Measurements from ENCODE around the gene PCDHGA6.
"Not testable (repeated sequence)": the region's sequence is repeated elsewhere in the genome, so short reads cannot be mapped to it uniquely, and the experiment has no call there.

PCDHGA6 gene

DNA sequence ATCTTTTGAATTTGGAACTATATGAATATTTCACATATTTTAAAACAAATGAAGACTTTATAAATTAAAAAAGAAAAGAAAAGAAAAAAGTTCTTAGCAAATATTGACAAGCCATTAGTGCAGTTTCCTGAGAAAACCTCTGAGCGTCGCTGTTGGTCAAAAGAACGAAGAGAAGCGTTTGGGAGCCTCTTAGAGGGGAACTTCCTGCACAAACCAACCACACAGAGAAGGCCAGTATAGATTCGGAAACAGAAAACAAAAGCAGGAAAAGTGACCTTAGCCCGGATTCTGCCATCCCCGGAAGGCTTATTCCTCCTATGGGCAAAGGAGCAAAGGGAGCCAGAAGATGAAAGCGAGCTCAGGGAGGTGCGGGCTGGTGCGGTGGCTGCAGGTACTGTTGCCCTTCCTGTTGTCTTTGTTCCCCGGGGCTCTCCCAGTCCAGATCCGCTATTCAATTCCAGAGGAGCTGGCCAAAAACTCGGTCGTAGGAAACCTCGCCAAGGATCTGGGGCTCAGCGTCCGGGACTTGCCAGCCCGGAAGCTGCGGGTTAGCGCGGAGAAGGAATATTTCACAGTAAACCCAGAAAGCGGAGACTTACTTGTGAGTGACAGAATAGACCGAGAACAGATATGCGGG, 13.8 kb upstream of the PCDHGA6 start, which contains the start of gene PCDHGB2:
PCDHGB2 (plus strand) TSS at position 205 of the 637 bp plus-strand sequence; CDS start at position 347, 142 bp downstream.
- DNase-seq (ENCODE audit: low read depth) = no peak

DNA sequence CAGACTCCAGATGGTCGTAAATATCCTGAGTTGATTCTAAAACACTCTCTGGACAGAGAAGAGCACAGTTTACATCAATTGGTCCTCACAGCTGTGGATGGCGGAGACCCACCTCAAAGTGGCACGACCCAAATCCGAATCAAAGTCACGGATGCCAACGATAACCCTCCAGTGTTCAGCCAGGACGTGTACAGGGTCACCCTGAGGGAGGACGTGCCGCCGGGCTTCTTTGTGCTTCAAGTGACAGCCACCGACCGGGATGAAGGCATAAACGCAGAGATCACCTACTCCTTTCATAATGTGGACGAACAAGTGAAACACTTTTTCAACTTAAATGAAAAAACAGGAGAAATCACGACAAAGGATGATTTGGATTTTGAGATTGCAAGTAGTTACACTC, 13.0 kb upstream of the PCDHGA6 start:
- DNase-seq (ENCODE audit: low read depth) = no peak

DNA sequence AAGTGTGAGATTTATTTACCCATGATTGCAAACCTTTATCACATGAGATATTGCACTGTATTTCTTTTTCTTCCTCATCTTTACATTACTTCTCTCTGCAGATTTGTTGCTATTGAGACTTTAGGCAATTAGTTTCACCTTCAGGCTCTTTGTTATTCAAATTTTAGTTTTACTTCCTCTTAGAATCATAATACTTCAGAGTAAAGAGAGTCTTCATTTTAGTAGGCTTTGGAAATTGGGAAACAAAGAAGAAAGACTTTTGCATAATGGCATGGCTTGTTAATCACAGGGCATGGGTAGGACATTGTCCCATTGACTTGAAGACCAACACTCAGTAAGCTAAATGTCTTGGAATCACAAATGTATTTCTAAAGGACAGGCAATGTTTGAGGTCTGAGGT, 11.0 kb upstream of the PCDHGA6 start:
- no peak for DNase-seq (ENCODE audit: low read depth)

DNA sequence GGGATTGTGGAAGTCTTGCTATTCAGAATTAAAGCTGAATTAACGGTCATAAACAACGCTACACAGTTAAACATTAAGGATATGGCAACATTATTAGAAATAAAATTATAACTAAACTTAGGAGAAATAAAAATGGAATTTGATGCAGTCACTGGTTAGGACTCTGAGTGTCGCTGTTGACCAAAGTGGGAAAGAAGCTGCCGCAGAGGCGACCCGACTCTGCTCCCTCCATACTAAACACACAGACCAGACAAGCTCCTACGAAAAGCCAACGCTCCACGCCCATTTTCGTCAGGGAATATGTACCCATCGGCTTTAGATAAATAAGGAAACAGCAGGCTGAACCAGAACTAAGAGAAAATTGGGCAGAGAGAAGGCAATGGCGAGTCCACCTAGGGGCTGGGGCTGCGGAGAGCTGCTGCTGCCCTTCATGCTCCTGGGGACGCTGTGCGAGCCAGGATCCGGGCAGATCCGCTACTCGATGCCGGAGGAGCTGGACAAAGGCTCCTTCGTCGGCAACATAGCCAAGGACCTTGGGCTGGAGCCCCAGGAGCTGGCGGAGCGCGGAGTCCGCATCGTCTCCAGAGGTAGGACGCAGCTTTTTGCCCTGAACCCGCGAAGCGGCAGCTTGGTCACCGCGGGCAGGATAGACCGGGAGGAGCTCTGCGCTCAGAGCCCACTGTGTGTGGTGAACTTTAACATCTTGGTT, 9.6 kb upstream of the PCDHGA6 start, which contains the start of gene PCDHGA5:
PCDHGA5 (plus strand) TSS at position 211 of the 709 bp plus-strand sequence; CDS start at position 380, 169 bp downstream.
- no peak for DNase-seq (ENCODE audit: low read depth)

DNA sequence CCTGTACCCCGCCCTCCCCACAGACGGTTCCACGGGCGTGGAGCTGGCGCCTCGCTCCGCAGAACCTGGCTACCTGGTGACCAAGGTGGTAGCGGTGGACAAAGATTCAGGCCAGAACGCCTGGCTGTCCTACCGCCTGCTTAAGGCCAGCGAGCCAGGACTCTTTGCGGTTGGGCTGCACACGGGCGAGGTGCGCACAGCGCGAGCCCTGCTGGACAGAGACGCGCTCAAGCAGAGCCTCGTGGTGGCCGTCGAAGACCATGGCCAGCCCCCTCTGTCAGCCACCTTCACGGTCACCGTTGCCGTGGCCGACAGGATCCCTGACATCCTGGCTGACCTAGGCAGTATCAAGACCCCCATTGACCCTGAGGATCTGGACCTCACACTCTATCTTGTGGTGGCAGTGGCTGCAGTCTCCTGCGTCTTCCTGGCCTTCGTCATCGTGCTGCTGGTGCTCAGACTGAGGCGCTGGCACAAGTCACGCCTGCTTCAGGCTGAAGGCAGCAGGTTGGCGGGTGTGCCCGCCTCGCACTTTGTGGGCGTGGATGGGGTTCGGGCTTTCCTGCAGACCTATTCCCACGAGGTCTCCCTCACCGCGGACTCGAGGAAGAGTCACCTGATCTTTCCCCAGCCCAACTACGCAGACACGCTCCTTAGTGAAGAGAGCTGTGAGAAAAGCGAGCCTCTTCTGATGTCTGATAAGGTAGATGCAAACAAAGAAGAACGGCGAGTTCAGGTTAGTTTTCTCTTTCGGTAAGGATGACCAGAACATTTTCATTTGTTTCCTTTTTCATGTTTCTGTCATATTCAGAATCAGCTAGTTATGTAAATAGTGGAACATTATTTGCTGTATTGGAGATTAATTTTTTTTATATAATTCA, 7.4 kb upstream of the PCDHGA6 start:
- no peak for DNase-seq (ENCODE audit: low read depth)

DNA sequence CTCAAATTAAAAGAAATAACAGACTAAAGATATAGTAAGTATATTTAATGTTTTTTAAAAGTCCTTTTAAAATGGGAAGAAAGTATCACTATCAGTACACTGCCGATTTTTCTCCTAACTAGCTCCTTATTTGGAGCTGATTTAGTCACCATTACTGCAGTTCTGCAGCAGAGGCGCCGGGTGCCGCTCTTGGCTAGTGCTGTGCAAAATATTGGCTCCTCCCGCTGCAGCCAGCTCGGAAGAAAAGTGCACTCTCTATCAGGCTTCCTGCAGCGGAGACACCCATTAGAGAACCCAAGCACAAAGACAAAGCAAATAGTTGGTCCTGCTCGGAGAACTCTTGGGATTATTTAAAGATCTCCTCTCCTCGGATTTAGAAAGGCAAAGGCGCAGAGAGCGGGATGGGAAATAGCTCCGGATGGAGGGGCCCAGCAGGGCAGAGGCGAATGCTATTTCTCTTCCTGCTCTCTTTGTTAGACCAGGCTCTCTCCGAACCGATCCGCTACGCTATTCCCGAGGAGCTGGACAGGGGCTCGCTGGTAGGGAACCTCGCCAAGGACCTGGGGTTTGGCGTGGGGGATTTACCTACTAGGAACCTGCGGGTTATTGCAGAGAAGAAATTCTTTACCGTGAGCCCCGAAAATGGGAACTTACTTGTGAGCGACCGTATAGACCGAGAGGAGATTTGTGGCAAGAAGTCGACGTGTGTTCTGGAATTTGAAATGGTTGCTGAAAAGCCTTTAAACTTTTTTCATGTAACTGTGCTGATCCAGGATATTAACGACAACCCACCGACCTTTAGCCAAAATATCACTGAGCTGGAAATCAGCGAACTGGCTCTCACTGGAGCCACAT, 3.5 kb upstream of the PCDHGA6 start, which contains the start of gene PCDHGB3:
PCDHGB3 (plus strand) TSS at position 249 of the 855 bp plus-strand sequence; CDS start at position 402, 153 bp downstream.
- no peak for DNase-seq (ENCODE audit: low read depth)

DNA sequence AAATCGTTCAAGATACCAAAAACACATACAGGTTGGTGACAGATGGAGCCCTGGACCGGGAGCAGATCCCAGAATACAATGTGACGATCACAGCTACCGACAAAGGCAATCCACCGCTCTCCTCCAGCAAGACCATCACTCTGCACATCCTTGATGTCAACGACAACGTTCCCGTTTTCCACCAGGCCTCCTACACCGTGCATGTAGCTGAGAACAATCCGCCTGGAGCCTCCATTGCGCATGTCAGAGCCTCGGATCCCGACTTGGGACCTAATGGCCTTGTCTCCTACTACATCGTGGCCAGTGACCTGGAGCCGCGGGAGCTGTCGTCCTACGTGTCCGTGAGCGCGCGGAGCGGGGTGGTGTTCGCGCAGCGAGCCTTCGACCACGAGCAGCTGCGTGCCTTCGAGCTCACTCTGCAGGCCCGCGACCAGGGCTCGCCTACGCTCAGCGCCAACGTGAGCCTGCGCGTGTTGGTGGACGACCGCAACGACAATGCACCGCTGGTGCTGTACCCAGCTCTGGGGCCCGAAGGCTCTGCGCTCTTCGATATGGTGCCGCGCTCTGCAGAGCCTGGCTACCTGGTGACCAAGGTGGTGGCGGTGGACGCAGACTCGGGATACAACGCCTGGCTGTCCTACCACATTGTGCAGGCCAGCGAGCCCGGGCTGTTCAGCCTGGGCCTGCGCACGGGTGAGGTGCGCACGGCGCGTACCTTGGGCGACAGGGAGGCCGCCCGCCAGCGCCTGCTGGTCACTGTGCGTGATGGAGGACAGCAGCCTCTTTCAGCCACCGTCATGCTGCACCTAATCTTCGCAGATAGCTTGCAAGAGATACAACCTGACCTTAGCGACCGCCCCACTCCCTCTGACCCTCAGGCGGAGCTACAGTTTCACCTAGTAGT, 1.9 kb upstream of the PCDHGA6 start:
- DNase-seq (ENCODE audit: low read depth) = no peak

DNA sequence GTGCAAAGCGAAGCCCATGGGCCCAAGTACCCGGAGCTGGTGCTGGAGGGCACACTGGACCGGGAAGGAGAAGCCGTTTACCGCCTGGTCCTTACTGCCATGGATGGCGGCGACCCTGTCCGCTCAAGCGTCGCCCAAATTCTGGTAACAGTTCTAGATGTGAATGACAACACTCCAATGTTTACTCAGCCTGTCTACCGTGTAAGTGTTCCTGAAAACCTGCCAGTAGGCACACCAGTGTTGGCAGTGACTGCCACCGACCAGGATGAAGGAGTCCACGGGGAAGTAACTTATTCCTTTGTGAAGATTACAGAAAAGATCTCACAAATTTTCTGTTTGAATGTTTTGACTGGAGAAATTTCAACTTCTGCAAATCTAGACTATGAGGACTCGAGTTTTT, 936 bp downstream of the PCDHGA6 start:
- no peak for DNase-seq (ENCODE audit: low read depth)

DNA sequence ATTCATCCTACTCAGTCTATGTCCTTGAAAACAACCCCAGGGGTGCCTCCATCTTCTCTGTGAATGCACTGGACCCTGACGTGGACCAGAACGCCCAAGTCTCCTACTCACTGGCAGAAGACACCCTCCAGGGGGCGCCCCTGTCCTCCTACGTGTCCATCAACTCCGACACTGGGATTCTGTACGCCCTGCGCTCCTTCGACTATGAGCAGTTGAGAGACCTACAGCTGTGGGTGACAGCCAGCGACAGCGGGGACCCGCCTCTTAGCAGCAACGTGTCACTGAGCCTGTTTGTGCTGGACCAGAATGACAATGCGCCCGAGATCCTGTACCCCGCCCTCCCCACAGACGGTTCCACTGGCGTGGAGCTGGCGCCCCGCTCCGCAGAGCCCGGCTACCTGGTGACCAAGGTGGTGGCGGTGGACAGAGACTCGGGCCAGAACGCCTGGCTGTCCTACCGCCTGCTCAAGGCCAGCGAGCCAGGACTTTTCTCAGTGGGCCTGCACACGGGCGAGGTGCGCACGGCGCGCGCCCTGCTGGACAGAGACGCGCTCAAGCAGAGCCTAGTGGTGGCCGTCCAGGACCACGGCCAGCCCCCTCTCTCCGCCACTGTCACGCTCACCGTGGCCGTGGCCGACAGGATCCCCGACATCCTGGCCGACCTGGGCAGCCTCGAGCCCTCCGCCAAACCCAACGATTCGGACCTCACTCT, 1.9 kb downstream of the PCDHGA6 start:
- DNase-seq (ENCODE audit: low read depth) = not testable (repeated sequence)

DNA sequence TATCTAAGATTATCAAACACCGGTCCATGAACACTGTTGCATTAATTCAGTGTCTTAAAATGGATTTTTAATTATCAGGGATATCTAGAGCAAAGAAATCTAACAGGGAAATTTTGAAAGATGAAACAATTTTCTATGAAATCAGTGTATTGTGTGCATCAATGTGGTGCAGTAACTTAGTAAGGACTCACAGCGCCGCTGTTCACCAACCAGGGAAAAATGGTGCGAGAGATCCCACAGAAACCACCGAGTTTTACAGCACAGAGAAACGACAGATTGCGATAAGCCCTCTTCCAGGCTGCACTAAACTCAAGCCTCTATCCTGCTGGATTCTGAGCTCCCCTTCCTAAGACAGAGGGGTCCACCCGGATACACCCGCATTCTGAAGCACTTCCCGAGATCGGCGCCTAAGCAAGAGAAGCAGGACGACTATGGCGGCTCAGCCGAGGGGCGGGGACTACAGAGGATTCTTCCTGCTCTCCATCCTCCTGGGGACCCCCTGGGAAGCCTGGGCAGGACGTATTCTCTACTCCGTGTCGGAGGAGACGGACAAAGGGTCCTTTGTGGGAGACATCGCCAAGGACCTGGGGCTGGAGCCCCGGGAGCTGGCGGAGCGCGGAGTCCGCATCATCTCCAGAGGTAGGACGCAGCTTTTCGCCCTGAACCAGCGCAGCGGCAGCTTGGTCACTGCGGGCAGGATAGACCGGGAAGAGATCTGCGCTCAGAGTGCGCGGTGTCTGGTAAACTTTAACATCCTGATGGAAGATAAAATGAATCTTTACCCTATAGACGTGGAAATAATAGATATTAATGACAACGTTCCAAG, 9.0 kb downstream of the PCDHGA6 start, which contains the start of gene PCDHGA7:
PCDHGA7 (plus strand) TSS at position 274 of the 826 bp plus-strand sequence; CDS start at position 432, 158 bp downstream.
- DNase-seq (ENCODE audit: low read depth) = no peak

DNA sequence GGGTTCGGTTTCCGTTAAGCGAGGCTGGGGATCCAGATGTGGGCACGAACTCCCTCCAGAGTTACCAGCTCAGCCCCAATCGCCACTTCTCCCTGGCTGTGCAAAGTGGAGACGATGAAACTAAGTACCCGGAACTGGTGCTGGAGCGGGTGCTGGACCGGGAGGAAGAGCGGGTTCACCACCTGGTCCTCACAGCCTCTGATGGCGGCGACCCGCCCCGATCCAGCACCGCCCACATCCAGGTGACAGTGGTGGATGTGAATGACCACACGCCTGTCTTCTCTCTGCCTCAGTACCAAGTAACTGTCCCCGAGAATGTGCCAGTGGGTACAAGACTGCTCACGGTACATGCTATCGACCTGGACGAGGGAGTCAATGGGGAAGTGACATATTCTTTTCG, 9.7 kb downstream of the PCDHGA6 start:
- no peak for DNase-seq (ENCODE audit: low read depth)

DNA sequence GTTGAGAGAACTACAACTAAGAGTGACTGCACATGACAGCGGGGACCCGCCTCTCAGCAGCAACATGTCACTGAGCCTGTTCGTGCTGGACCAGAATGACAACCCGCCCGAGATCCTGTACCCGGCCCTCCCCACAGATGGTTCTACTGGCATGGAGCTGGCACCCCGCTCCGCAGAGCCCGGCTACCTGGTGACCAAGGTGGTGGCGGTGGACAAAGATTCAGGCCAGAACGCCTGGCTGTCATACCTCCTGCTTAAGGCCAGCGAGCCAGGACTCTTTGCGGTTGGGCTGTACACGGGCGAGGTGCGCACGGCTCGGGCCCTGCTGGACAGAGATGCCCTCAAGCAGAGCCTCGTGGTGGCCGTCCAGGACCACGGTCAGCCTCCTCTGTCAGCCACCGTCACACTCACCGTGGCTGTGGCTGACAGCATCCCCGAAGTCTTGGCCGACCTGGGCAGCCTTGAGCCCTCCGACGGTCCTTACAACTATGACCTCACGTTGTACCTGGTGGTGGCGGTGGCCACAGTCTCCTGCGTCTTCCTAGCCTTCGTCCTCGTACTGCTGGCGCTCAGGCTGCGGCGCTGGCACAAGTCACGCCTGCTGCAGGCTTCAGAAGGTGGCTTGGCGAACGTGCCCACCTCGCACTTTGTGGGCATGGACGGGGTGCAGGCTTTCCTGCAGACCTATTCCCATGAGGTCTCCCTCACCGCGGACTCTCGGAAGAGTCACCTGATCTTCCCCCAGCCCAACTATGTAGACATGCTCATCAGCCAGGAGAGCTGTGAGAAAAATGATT, 11.0 kb downstream of the PCDHGA6 start:
- no peak for DNase-seq (ENCODE audit: low read depth)

DNA sequence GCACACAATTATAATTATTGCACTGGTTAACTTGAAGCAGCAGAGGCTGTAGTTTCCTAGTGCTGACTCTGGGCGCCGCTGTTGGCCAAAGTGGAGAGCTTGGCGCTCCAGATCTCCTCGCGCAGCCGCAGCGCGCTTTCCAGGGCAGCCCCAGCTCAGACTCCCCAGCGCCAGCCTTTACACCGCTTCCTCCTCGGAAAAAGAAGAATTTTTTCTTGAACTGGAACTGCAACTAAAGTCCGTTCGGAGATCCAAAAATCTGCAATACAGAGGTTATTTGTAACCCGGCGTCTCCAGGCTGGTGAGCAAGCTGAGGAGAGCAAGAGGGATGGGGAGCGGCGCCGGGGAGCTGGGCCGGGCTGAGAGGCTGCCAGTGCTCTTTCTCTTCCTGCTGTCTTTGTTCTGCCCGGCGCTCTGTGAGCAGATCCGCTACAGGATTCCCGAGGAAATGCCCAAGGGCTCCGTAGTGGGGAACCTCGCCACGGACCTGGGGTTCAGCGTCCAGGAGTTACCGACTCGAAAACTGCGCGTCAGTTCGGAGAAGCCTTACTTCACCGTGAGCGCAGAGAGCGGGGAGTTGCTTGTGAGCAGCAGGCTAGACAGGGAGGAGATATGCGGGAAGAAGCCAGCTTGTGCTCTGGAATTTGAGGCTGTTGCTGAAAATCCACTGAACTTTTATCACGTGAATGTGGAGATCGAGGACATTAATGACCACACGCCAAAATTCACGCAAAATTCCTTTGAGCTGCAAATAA, 14.0 kb downstream of the PCDHGA6 start, which contains the start of gene PCDHGB4:
PCDHGB4 (plus strand) TSS at position 142 of the 755 bp plus-strand sequence; CDS start at position 329, 187 bp downstream.
- not testable (repeated sequence) for DNase-seq (ENCODE audit: low read depth)

DNA sequence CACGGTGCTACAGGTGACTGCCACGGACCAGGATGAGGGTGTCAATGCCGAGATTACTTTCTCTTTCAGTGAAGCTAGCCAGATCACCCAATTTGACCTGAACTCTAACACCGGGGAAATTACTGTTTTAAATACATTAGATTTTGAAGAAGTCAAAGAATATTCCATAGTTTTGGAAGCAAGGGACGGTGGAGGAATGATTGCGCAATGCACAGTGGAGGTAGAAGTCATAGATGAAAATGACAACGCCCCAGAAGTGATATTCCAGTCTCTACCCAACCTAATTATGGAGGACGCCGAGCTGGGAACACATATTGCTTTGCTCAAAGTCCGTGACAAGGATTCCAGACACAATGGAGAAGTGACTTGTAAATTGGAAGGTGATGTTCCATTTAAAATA, 15.0 kb downstream of the PCDHGA6 start:
- no peak for DNase-seq (ENCODE audit: low read depth)

DNA sequence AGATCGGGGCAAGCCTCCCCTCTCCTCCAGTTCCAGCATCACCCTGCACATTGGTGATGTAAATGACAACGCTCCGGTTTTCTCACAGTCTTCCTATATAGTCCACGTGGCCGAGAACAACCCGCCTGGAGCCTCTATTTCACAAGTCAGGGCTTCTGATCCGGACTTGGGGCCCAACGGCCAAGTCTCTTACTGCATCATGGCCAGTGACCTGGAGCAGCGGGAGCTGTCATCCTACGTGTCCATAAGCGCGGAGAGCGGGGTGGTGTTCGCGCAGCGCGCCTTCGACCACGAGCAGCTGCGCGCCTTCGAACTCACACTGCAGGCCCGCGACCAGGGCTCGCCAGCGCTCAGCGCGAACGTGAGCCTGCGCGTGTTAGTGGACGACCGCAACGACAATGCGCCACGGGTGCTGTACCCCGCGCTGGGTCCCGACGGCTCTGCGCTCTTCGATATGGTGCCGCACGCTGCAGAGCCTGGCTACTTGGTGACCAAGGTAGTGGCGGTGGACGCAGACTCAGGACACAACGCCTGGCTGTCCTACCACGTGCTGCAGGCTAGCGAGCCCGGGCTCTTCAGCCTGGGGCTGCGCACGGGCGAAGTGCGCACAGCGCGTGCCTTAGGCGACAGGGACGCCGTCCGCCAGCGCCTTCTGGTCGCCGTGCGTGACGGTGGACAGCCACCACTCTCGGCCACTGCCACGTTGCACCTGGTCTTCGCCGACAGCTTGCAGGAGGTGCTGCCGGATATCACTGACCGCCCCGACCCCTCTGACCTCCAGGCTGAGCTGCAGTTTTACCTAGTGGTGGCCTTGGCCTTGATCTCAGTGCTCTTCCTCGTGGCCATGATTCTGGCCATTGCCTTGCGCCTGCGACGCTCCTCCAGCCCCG, 15.7 kb downstream of the PCDHGA6 start:
- DNase-seq (ENCODE audit: low read depth) = no peak
